Peyer's patch (tissue), 4 donors: ENCODE measurements around the gene CNTN5.

ENCODE experiments used
- CTCF ChIP-seq, 6 experiments: fragments of 450-650 bp in 4 of 6; fragments of 200-600 bp in 2 of 6; sonication (generic) in 1 of 6; IDR thresholded peaks; one replicate each; pipeline ENCODE4 v1.5.1; 2017 to 2019; ENCODE audit warnings: antibody characterized with exemption in 6 of 6, mild to moderate bottlenecking in 3 of 6, moderate library complexity in 1 of 6
- POLR2A ChIP-seq, 2 donors: fragments of 450-650 bp; IDR thresholded peaks; one replicate each; pipeline ENCODE4 v1.5.1; 2017; ENCODE audit warnings: antibody characterized with exemption in 2 of 2, mild to moderate bottlenecking in 2 of 2, moderate library complexity in 2 of 2

GRCh38 chr11:99410636-99411035 is 389.9 kb downstream of the CNTN5 start:
- TF ChIP-seq POLR2A (IDR thresholded peaks at IDR 0.05) (no peak), CTCF (IDR thresholded peaks at IDR 0.05) (no peak)
